GM12801 (cell line): ENCODE data around the gene TAC4.

Source experiments
- TF ChIP-seq, protein P1 (sequence below): IDR thresholded peaks from one replicate; pipeline ENCODE4 v1.5.1; 2011; ENCODE audit warnings: control low read depth; ENCODE audit not compliant: insufficient read length; ENCODE audit errors: extremely low read depth

Gene TAC4

DNA sequence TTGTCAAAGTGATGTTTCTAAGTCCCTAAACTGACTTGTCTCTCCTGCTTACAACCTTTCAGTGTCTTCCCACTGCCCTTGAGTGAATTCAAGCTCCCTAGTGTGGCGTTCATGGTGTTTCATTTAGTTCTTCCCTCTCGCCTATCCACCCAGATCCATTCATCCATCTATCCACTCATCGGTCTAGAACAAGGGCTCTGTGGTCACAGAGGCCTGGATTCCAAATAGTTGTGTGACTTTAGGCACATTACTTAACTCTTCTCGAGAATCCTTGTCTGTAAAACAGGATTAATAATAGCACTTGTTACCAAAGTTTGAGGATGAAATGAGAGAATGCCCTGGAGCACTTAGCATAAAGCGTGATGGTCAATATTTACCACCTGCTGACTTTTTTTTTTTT lies 870 bp upstream of the TAC4 start:
- TF ChIP-seq, protein P1, sequence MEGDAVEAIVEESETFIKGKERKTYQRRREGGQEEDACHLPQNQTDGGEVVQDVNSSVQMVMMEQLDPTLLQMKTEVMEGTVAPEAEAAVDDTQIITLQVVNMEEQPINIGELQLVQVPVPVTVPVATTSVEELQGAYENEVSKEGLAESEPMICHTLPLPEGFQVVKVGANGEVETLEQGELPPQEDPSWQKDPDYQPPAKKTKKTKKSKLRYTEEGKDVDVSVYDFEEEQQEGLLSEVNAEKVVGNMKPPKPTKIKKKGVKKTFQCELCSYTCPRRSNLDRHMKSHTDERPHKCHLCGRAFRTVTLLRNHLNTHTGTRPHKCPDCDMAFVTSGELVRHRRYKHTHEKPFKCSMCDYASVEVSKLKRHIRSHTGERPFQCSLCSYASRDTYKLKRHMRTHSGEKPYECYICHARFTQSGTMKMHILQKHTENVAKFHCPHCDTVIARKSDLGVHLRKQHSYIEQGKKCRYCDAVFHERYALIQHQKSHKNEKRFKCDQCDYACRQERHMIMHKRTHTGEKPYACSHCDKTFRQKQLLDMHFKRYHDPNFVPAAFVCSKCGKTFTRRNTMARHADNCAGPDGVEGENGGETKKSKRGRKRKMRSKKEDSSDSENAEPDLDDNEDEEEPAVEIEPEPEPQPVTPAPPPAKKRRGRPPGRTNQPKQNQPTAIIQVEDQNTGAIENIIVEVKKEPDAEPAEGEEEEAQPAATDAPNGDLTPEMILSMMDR, result no peak

DNA sequence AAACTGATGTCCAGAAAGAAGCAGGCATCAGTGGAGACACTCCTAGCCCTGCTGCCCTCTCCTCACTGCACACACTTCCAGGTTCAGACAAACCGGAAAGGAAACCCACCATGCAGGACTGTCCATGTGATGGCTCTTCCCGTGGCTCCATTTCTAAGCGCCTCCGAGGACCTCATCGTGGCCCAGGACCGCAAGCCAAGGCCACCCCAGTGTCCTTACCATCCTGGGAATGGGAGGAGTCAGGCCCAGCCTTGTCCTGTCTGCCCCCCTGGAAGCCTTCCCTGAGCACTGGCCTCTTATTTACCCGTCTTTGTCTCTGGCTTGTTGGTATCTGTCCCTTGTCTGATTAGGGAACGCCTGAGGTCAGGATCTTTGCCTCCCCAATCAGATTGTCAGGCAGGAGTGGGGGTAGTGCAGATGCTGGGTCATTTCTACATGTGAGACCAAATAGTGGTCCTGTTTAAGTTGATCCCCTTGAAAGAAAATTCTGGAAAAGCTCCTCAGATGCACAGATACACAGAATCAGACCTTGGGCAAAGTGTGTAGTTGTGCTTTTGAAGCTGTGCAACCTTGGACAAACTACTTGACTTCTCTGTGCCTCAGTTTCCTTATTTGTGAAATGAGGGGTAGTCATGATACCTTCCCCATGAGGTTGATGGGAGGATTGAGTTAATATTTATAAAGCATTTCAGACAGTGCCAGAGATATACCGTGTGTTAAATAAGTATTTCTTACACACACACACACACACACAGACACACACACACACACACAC lies 744 bp downstream of the TAC4 start:
- TF ChIP-seq, protein P1, result no peak

DNA sequence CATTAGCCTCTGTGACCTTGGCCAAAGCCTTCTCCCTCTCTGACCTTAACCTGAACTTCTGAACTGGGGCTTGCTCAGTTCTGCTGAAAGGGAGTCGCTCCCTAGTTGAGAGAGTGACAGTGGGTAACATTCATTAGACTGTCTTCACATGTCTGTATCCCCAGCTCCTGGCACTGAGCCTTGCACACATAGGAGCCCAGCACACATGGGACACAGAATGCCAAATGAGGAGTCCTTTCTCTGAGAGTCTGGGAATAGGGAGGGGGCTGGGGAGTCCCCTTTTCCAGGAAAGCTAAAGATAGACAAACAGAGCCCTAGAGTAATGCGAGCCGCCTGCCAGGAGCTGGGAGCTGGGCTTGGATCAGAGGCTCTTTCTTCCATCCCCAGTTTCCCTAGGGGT lies 2.5 kb downstream of the TAC4 start:
- TF ChIP-seq, protein P1, result no peak

DNA sequence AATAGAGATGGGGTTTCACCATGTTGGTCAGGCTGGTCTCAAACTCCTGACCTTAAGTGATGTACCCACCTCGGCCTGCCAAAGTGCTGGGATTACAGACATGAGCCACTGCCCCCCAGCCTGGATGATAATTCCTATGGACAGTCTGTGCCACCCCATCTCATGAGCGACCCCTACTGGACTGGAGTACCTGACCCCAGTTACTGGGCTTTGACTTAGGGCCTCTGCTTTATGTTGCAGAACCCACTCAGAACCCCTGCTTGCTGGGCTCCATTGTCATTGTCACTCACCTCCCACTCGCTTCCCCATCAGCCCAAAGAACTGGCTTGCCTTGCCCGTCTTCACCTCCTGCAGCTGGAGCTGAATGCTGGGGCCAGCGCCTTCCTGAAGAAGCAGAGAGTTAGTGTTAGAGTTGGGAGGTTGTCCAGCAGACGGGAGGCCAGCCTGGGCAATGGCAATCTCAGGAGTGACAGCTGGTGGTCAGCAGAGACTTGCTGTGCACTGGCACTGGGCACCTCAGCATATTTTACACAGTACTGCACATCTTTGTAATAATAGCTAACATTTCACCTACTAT lies 4.0 kb downstream of the TAC4 start:
- TF ChIP-seq, protein P1, result no peak

DNA sequence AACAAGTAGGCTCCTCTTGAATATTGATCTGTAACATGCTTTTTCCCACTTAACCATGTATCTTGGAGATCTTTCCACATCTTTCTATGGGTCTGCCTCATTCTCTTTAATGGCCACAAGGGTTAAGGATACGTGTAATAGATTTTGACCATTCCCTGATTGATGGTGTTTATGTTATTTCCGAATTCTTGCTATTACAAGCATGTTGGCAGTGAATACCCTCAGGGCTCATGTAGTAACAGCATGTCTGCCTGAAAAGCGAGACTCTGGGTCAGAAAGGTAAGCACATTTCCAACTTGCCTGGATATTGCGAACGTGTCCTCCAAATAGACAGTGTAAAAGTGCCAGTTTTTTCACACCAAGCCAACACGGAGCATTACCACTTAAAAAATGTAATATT lies 5.0 kb downstream of the TAC4 start:
- TF ChIP-seq, protein P1, result no peak

DNA sequence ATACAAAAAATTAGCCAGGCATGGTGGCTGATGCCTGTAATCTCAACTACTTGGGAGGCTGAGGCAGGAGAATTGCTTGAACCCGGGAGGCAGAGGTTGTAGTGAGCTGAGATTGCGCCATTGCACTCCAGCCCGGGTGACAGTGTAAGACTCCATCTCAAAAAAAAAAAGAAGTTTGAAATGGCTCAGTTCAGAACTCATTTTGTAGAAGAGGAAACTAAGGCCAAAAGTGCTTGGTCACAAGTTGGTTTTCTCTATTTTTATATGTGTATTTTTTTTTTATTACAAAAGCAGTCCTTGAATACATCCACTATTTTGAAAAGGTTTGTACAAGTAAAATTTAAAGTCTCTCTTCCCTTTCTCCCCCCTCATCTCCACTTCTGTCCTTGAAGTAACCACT lies 5.5 kb downstream of the TAC4 start:
- TF ChIP-seq, protein P1, result no peak

DNA sequence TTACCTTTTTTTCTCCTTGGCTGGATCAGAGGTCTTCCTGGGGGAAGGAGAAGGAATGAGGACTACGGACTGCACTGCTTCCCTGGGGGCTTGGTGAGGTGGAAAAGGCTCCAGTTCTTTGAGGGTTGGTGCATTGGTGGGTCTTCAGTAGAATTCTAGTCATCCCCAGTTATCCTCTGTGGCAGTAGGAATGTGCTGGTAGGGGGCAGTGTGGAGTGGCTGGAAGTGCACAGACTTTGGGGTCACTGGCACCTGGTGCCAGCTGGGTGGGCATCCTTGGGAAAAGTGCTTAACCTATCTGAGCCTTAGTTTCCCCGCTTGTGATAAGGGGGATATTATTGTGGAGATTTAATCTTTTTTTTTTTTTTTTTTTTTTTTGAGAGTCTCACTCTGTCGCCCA lies 6.3 kb downstream of the TAC4 start:
- TF ChIP-seq, protein P1, result no peak
